GM18508 (cell line): ENCODE measurements around the gene KDM3B.
"Not testable (repeated sequence)": the region's sequence is repeated elsewhere in the genome, so short reads cannot be mapped to it uniquely, and the experiment has no call there.

Source experiments
- ATAC-seq: cut with Tn5 transposase; IDR thresholded peaks from one replicate; pipeline ENCODE4 v1.9.1; 2021; ENCODE audit warnings: moderate number of reproducible peaks; ENCODE audit not compliant: insufficient read depth, unreplicated experiment

Gene KDM3B

GRCh38 chr5:138352071-138352721, at the start of gene KDM3B:
Gene KDM3B, plus strand, starts transcription at chr5:138352685. Its CDS starts 111 bp downstream, at chr5:138352796.
- ATAC-seq = no peak

GRCh38 chr5:138303372-138303771, 49.1 kb upstream of the KDM3B start:
- no peak for ATAC-seq

GRCh38 chr5:138305797-138306196, 46.7 kb upstream of the KDM3B start:
- no peak for ATAC-seq

- no peak for ATAC-seq
These were observed 36.7 kb upstream of the KDM3B start for GRCh38 chr5:138315751-138316278.

- ATAC-seq = no peak
These were observed 36.1 kb upstream of the KDM3B start for GRCh38 chr5:138316355-138316754.

- not testable (repeated sequence) for ATAC-seq
These were observed 34.3 kb upstream of the KDM3B start for GRCh38 chr5:138318211-138318610.

GRCh38 chr5:138330813-138331448, 21.6 kb upstream of the KDM3B start:
- no peak for ATAC-seq

GRCh38 chr5:138331449-138332368, 20.8 kb upstream of the KDM3B start, which contains the start of gene CDC25C:
Gene CDC25C, minus strand, starts transcription at chr5:138331804. Its CDS starts 624 bp downstream, at chr5:138331180.
- ATAC-seq = peak; percentile 92

- ATAC-seq = no peak
These were observed 17.5 kb upstream of the KDM3B start for GRCh38 chr5:138334867-138335447.

- peak; percentile 19 for ATAC-seq
These were observed 15.4 kb upstream of the KDM3B start for GRCh38 chr5:138336952-138337684.

- peak; percentile 37 for ATAC-seq
These were observed 14.6 kb upstream of the KDM3B start, which contains the start of gene FAM53C for GRCh38 chr5:138337685-138338410. Gene FAM53C, plus strand, starts transcription at chr5:138338266. Its CDS starts 3,070 bp downstream, at chr5:138341336.

- ATAC-seq = no peak
These were observed 13.9 kb upstream of the KDM3B start for GRCh38 chr5:138338411-138339090.

GRCh38 chr5:138339091-138339456, 13.4 kb upstream of the KDM3B start:
- ATAC-seq = no peak

- ATAC-seq = no peak
These were observed 13.0 kb upstream of the KDM3B start for GRCh38 chr5:138339464-138339863.

- ATAC-seq = no peak
These were observed 12.5 kb upstream of the KDM3B start for GRCh38 chr5:138340008-138340407.

- no peak for ATAC-seq
These were observed 7.4 kb upstream of the KDM3B start for GRCh38 chr5:138344887-138345622.

GRCh38 chr5:138346889-138347288, 5.6 kb upstream of the KDM3B start:
- ATAC-seq = no peak
